Neural progenitor cell (in vitro differentiated cells): Measurements from ENCODE around the gene COG2. TPM values are rescaled to one million over a fixed set of nuclear protein-coding genes. Genes with fewer than 3 reads are reported as not detected.

Experiments used
- DNase-seq: peaks from one replicate; pipeline ENCODE4 v3.0.0-alpha.2; 2016; ENCODE audit warnings: low spot score
- H2AFZ ChIP-seq: fragments of 200-600 bp; sonication (generic); replicated peaks from 2 replicates; pipeline ENCODE4 v1.6.1; 2016; ENCODE audit warnings: antibody characterized with exemption
- H3F3A ChIP-seq: fragments of 200-600 bp; sonication (generic); 2 replicates; pipeline ENCODE4 v1.6.1; 2016; ENCODE audit warnings: antibody characterized with exemption, low read depth
- H3K27ac ChIP-seq: fragments of 200-600 bp; sonication (generic); 2 replicates; pipeline ENCODE4 v1.5.1; 2016; ENCODE audit warnings: mild to moderate bottlenecking
- H3K27me3 ChIP-seq: fragments of 200-600 bp; sonication (generic); 2 replicates; pipeline ENCODE4 v1.6.1; 2016; ENCODE audit warnings: mild to moderate bottlenecking, moderate library complexity
- H3K36me3 ChIP-seq: fragments of 200-600 bp; sonication (generic); 2 replicates; pipeline ENCODE4 v1.5.1; 2016
- H3K4me1 ChIP-seq: fragments of 200-600 bp; sonication (generic); 2 replicates; pipeline ENCODE4 v1.6.1; 2016; ENCODE audit warnings: mixed run types
- H3K4me2 ChIP-seq: fragments of 200-600 bp; sonication (generic); 2 replicates; pipeline ENCODE4 v1.6.1; 2016
- H3K4me3 ChIP-seq: fragments of 200-600 bp; sonication (generic); 2 replicates; pipeline ENCODE4 v1.5.1; 2016
- H3K79me2 ChIP-seq: fragments of 200-600 bp; sonication (generic); 2 replicates; pipeline ENCODE4 v1.6.1; 2016; ENCODE audit warnings: low read depth
- H3K9ac ChIP-seq: fragments of 200-600 bp; sonication (generic); 2 replicates; pipeline ENCODE4 v1.6.1; 2016
- H3K9me3 ChIP-seq: fragments of 200-600 bp; sonication (generic); 2 replicates; pipeline ENCODE4 v1.5.1; 2016; ENCODE audit warnings: low read depth
- H4K20me1 ChIP-seq: fragments of 200-600 bp; sonication (generic); 2 replicates; pipeline ENCODE4 v1.6.1; 2016; ENCODE audit warnings: low read depth
- H3K27ac Mint-ChIP-seq: 3 replicates; pipeline ENCODE4 v1.8.0; 2021; ENCODE audit warnings: mixed read lengths
- H3K27me3 Mint-ChIP-seq: 2 replicates; pipeline ENCODE4 v1.8.0; 2022; ENCODE audit warnings: low read depth, mild to moderate bottlenecking, inconsistent platforms, moderate library complexity, mixed read lengths; ENCODE audit not compliant: insufficient read depth
- H3K36me3 Mint-ChIP-seq: 3 replicates; pipeline ENCODE4 v1.8.0; 2021; ENCODE audit warnings: mixed read lengths
- H3K4me1 Mint-ChIP-seq: 3 replicates; pipeline ENCODE4 v1.8.0; 2021; ENCODE audit warnings: mixed read lengths
- H3K4me3 Mint-ChIP-seq: 3 replicates; pipeline ENCODE4 v1.8.0; 2021; ENCODE audit warnings: mild to moderate bottlenecking, moderate library complexity, mixed read lengths
- H3K9me3 Mint-ChIP-seq: 3 replicates; pipeline ENCODE4 v1.8.0; 2020; ENCODE audit warnings: mixed read lengths
- CTCF ChIP-seq: fragments of 200-600 bp; sonication (generic); IDR thresholded peaks from 2 replicates; pipeline ENCODE4 v1.5.1; 2017; ENCODE audit warnings: antibody characterized with exemption, mild to moderate bottlenecking
- EZH2 ChIP-seq: fragments of 200-600 bp; sonication (generic); IDR thresholded peaks from 2 replicates; pipeline ENCODE4 v1.6.1; 2017; ENCODE audit warnings: antibody characterized with exemption, mild to moderate bottlenecking, moderate library complexity
- EZH2phosphoT487 ChIP-seq: fragments of 200-600 bp; sonication (generic); IDR thresholded peaks from 2 replicates; pipeline ENCODE4 v1.6.1; 2017; ENCODE audit warnings: antibody characterized with exemption
- total RNA-seq: library from RNA; depleted of rRNA; stranded (reverse); fragments of >200 nt; gene quantifications from 2 replicates; pipeline ENCODE4 v1.2.3, GENCODE V29; 2015; ENCODE audit warnings: low replicate concordance

COG2 gene
- total RNA-seq, 1 donor from 2014 or later = 38.9 TPM

GRCh38 chr1:230674581-230674980, 32.3 kb downstream of the COG2 start:
- no peak overlapping the region for H3K9ac ChIP-seq
- no peaks in the 10 kb centered on the region for H3F3A ChIP-seq
- H3K4me3 Mint-ChIP-seq = no peak overlapping the region
- no peak overlapping the region for H2AFZ ChIP-seq
- H4K20me1 ChIP-seq = no peaks in the 10 kb centered on the region
- H3K4me1 ChIP-seq = no peaks in the 10 kb centered on the region
- no peak for TF ChIP-seq EZH2phosphoT487
- no peak for TF ChIP-seq EZH2
- TF ChIP-seq CTCF = no peak
- no peaks in the 10 kb centered on the region for H3K27me3 ChIP-seq
- no peaks in the 10 kb centered on the region for H3K9me3 ChIP-seq
- no peak overlapping the region for H3K4me3 ChIP-seq
- H3K4me1 Mint-ChIP-seq = no peaks in the 10 kb centered on the region
- H3K4me2 ChIP-seq = no peak overlapping the region
- peaks cover 49% of the 10 kb centered on the region for H3K36me3 Mint-ChIP-seq
- H3K79me2 ChIP-seq = no peaks in the 10 kb centered on the region
- H3K27ac ChIP-seq = no peak overlapping the region
- no peak for DNase-seq
- H3K27ac Mint-ChIP-seq = no peak overlapping the region
- H3K36me3 ChIP-seq = peaks cover 36% of the 10 kb centered on the region
- no peaks in the 10 kb centered on the region for H3K27me3 Mint-ChIP-seq
- no peaks in the 10 kb centered on the region for H3K9me3 Mint-ChIP-seq

GRCh38 chr1:230677200-230677599, 34.9 kb downstream of the COG2 start:
- H3K9me3 Mint-ChIP-seq = no peaks in the 10 kb centered on the region

GRCh38 chr1:230679192-230679591, 36.9 kb downstream of the COG2 start:
- Mint-ChIP-seq H3K27me3 (no peaks in the 10 kb centered on the region), H3K4me3 (no peak overlapping the region), H3K27ac (no peak overlapping the region), H3K36me3 (peaks cover 41% of the 10 kb centered on the region), H3K9me3 (no peaks in the 10 kb centered on the region), H3K4me1 (no peaks in the 10 kb centered on the region)
- no peaks in the 10 kb centered on the region for H3K4me1 ChIP-seq
- DNase-seq = no peak
- no peaks in the 10 kb centered on the region for H3K27me3 ChIP-seq
- H3K9me3 ChIP-seq = no peaks in the 10 kb centered on the region
- H3K4me2 ChIP-seq = no peak overlapping the region
- no peak overlapping the region for H3K4me3 ChIP-seq
- TF ChIP-seq CTCF = no peak
- TF ChIP-seq EZH2 = no peak
- TF ChIP-seq EZH2phosphoT487 = no peak
- no peak overlapping the region for H3K27ac ChIP-seq
- no peak overlapping the region for H3K9ac ChIP-seq
- no peaks in the 10 kb centered on the region for H3F3A ChIP-seq
- no peak overlapping the region for H2AFZ ChIP-seq
- peaks cover 44% of the 10 kb centered on the region for H3K36me3 ChIP-seq
- H3K79me2 ChIP-seq = no peaks in the 10 kb centered on the region
- no peaks in the 10 kb centered on the region for H4K20me1 ChIP-seq

More at GRCh38 chr1:230677200-230677599, 34.9 kb downstream of the COG2 start:
- TF ChIP-seq CTCF (no peak), EZH2phosphoT487 (no peak), EZH2 (no peak)
- Histone ChIP-seq H3K36me3 (peaks cover 44% of the 10 kb centered on the region), H3K9ac (no peak overlapping the region), H3K4me3 (no peak overlapping the region), H4K20me1 (no peaks in the 10 kb centered on the region), H3K4me1 (no peaks in the 10 kb centered on the region), H3K27ac (no peak overlapping the region), H2AFZ (no peak overlapping the region), H3K4me2 (no peak overlapping the region), H3K79me2 (no peaks in the 10 kb centered on the region), H3K9me3 (no peaks in the 10 kb centered on the region), H3K27me3 (no peaks in the 10 kb centered on the region), H3F3A (no peaks in the 10 kb centered on the region)
- H3K4me1 Mint-ChIP-seq = no peaks in the 10 kb centered on the region
- peaks cover 50% of the 10 kb centered on the region for H3K36me3 Mint-ChIP-seq
- DNase-seq = no peak
- no peak overlapping the region for H3K27ac Mint-ChIP-seq
- H3K27me3 Mint-ChIP-seq = no peaks in the 10 kb centered on the region
- no peak overlapping the region for H3K4me3 Mint-ChIP-seq
